Mucosa of descending colon (tissue), 3 donors: ENCODE results near the gene METTL16. TPM values are rescaled to one million over a fixed set of nuclear protein-coding genes. Genes with fewer than 3 reads are reported as not detected.

Source experiments
- ATAC-seq: fragments of 200-7000 bp; cut with Tn5 transposase; one replicate; pipeline ENCODE4 v1.9.1; 2020; ENCODE audit warnings: mild to moderate bottlenecking, moderate library complexity
- DNase-seq, 3 donors: peaks; one replicate each; pipeline ENCODE4 v3.0.0-alpha.2; 2020
- H3K36me3 ChIP-seq: fragments of 200-600 bp; one replicate; pipeline ENCODE4 v1.8.0; 2021; ENCODE audit warnings: low read depth, mild to moderate bottlenecking
- H3K4me1 ChIP-seq: fragments of 200-600 bp; one replicate; pipeline ENCODE4 v1.8.0; 2021; ENCODE audit warnings: low read depth, mild to moderate bottlenecking
- H3K4me3 ChIP-seq: fragments of 200-600 bp; one replicate; pipeline ENCODE4 v1.8.0; 2021; ENCODE audit warnings: mild to moderate bottlenecking
- H3K9me3 ChIP-seq: fragments of 200-600 bp; one replicate; pipeline ENCODE4 v1.8.0; 2021; ENCODE audit warnings: mild to moderate bottlenecking
- intact Hi-C, 2 donors: fragments of 100-400 bp; cut with DNase I in 1 of 2; cut with micrococcal nuclease in 1 of 2; formaldehyde crosslinking; loops; one replicate each; pipeline versions ENCODE4 v1.11.0 to v1.11.1; 2022; cut with DNase I, micrococcal nuclease
- total RNA-seq, 3 donors: library from RNA; stranded (reverse); fragmentation: NEBNext Ultra II Directional in 2 of 3; extraction: Animal tissue kit (Norgen Biotek cat#: 25700) in 2 of 3; gene quantifications; one replicate each; pipeline versions ENCODE4 v1.2.1 to v1.2.4, GENCODE V29; 2021 to 2023
- TF ChIP-seq, protein P1 (sequence below): fragments of 200-600 bp; IDR thresholded peaks from one replicate; pipeline ENCODE4 v1.8.0; 2022; ENCODE audit warnings: antibody characterized with exemption, mild to moderate bottlenecking
- donor health status: DM: no; HTN: no; CAD: no; lungs with moderate emphysema.
- donor health status: DM: no; HTN: no; CAD: no.
- donor health status: DM: no; HTN: yes; CAD: no.

METTL16 gene
- total RNA-seq, 3 donors from 2014 or later = 16.2 to 30.7 (median 19.9) TPM

DNA sequence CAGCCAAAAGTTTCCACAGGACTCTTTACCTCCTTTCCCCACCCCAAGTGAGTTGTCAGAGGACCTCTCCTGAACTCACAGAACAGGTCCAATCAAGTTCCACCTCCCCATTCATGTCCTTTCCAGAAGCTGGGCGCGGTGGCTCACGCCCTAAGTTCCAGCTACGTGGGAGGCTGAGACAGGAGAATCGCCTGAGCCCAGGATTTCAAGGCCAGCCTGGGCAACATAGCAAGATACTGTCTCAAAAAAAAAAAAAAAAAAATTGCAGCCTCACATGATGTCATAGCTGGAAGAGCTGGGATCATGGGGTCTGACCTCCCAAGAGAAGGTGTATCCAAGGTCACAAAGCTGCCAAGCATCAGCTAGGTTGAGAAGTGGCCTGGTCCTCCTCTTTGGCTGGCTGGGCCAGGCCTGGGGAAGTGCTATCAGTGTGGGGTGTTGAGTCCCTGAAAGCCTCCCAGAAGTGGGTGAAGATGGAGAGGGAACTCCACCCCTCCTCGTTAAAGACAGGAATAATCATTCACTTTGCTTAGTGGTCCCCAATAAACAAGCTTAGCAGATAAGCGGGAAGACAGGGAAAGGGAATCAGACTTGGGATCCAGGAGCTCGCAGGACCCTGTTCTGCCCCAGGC is 105.3 kb downstream of the METTL16 start:
- peak; percentile 22 for ATAC-seq
- H3K4me1 ChIP-seq = peaks cover 57% of the 10 kb centered on the region
- intact Hi-C loops = no loop called here

DNA sequence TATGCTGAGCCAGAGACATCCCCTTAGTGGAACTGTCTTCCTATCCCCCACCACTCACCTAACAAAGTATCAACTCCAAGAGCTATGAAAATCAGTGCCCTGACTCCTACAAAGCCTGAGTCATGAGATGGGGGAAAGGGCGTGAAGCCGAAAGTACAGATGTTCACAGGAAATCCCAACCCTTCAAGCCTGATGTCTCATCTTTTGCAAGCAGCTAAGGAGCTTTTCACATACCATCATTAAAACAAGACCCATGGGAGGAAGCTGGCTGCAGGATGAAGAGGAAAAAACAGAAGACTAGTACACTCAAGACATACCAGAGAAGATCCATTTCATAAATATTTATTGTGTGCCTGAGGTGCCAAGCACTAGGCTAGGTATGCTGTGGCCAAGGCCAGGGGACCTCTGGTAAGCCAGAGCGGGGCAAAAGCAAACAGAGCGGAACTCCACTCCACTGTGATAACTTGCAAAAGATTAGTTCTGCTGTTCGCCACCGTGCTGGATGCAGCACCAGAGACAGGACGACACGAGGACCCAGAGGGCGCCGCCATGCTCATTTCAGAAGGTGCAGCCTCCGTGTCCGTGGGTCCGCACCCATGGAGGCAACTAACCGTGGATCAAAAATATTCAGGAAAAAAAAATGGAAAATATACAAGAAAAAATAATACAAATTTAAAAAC is 106.3 kb downstream of the METTL16 start:
- Histone ChIP-seq H3K36me3 (peaks cover 11% of the 10 kb centered on the region), H3K4me3 (no peak overlapping the region), H3K9me3 (no peaks in the 10 kb centered on the region), H3K4me1 (peaks cover 57% of the 10 kb centered on the region)
- TF ChIP-seq, protein P1, sequence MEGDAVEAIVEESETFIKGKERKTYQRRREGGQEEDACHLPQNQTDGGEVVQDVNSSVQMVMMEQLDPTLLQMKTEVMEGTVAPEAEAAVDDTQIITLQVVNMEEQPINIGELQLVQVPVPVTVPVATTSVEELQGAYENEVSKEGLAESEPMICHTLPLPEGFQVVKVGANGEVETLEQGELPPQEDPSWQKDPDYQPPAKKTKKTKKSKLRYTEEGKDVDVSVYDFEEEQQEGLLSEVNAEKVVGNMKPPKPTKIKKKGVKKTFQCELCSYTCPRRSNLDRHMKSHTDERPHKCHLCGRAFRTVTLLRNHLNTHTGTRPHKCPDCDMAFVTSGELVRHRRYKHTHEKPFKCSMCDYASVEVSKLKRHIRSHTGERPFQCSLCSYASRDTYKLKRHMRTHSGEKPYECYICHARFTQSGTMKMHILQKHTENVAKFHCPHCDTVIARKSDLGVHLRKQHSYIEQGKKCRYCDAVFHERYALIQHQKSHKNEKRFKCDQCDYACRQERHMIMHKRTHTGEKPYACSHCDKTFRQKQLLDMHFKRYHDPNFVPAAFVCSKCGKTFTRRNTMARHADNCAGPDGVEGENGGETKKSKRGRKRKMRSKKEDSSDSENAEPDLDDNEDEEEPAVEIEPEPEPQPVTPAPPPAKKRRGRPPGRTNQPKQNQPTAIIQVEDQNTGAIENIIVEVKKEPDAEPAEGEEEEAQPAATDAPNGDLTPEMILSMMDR = no peak
- ATAC-seq = no peak
- DNase-seq = peak in 1 of 3 donors; percentile 55
- intact Hi-C loops = no loop called here

More for the DNA sequence above, 105.3 kb downstream of the METTL16 start:
- DNase-seq = peak; percentile 73 to 83 (median 80)
- TF ChIP-seq, protein P1 = no peak
- H3K9me3 ChIP-seq = no peaks in the 10 kb centered on the region
- H3K4me3 ChIP-seq = no peak overlapping the region
- peaks cover 6% of the 10 kb centered on the region for H3K36me3 ChIP-seq

DNA sequence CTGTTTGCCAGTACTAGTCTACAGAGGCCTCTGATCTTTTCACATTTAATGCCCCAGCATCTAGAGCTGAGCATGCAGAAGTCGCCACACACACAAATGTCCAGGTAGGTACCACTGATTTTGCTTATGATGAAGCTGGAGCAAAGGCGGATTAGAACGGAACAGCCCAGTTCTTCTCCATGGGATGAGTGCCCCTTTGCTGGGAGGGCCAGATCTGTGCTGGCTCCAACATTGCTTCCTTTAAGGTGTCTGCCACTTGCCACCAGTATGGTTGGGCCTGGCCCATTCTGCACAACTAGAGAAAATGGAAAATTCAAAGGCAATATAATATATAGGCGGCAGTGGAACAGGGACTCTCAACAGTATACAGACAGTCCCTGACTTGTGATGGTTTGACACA is 108.6 kb downstream of the METTL16 start:
- intact Hi-C loops = no loop called here
- peak in 2 of 3 donors; percentile 10 to 24 for DNase-seq
- Histone ChIP-seq H3K9me3 (no peaks in the 10 kb centered on the region), H3K4me3 (no peak overlapping the region), H3K4me1 (peaks cover 65% of the 10 kb centered on the region), H3K36me3 (peaks cover 11% of the 10 kb centered on the region)
- TF ChIP-seq, protein P1 = no peak
- no peak for ATAC-seq

DNA sequence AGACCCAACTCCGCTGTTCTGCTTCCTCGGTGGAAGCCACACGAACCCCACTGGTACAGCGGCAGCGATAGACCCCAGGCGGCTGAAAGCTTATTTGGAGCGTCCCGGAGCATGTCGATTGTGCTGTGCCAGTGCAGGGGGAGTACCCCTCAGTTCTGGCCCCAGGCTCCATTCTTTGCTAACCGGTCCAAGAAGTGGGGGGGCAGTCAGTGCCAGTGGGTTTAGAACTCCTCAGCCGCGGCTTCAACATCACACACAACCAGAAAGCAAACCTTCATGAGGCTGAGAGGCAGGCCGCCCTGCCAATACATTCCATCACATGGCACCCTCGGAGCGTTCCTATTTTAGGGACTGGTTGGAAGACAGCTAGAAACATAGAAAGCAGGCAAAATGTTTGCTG is 109.1 kb downstream of the METTL16 start:
- TF ChIP-seq, protein P1 = no peak
- ATAC-seq (no peak), DNase-seq (peak in 1 of 3 donors; percentile 57)
- peaks cover 11% of the 10 kb centered on the region for H3K36me3 ChIP-seq
- H3K4me3 ChIP-seq = no peak overlapping the region
- no peaks in the 10 kb centered on the region for H3K9me3 ChIP-seq
- peaks cover 65% of the 10 kb centered on the region for H3K4me1 ChIP-seq
- intact Hi-C loops = no loop called here

DNA sequence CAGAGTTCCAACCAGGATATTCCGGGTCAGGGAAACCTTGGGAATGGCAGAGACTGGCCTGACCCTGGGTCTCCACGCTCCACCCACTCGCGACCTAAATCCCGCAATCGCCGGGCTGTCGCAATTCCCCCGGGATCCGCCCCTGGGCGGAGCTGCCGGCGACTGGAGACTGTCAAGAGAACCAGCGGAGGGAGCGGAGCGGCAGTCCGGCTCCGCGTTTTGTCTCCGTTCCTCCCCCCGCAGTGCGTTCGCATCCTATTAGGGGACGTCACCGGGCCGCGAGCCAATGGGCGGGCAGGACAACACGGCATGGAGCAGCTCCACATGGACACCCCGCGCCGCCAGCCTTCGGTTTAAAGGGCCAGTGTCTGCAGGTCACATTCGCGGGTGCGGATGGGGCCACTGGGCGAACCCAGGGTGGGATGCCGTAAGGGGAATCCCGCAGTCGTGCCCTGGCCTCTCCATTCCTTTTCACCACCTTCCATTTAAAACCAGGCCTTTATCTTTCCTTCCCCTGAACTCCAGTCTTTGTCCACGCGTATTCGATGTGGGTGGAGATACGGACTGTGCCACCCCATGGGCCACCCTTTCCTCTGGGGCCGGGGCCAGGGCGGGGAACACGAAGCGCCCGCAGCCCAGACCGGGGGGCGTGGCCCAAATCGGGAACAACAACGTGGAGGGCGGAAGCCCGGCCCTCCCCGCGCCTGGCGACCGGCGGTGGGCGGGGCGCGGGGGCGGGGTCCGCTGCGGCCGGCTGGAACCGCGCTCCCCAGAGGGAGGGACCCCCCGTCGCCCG is 110.1 kb downstream of the METTL16 start:
- ATAC-seq (peak; percentile 62), DNase-seq (peak; percentile 100)

More for the DNA sequence above, 110.1 kb downstream of the METTL16 start:
- Histone ChIP-seq H3K4me1 (peaks cover 67% of the 10 kb centered on the region), H3K9me3 (no peaks in the 10 kb centered on the region), H3K36me3 (peaks cover 11% of the 10 kb centered on the region), H3K4me3 (peak overlapping the region; percentile 98)
- intact Hi-C loops = no loop called here
- TF ChIP-seq, protein P1 = no peak
